ENCODE data around the gene JPH3.

GRCh38 chr16:87685766-87686165 lies 83.5 kb downstream of the JPH3 start:
- TF ChIP-seq NFRKB (IDR thresholded peaks at IDR 0.05), result no peak
- no peak for TF ChIP-seq FOXM1 (IDR thresholded peaks at IDR 0.05; ENCODE audit: borderline replicate concordance)

All from HEK293T (cell line).